ENCODE data around the gene NCOR1.

Gene NCOR1

DNA sequence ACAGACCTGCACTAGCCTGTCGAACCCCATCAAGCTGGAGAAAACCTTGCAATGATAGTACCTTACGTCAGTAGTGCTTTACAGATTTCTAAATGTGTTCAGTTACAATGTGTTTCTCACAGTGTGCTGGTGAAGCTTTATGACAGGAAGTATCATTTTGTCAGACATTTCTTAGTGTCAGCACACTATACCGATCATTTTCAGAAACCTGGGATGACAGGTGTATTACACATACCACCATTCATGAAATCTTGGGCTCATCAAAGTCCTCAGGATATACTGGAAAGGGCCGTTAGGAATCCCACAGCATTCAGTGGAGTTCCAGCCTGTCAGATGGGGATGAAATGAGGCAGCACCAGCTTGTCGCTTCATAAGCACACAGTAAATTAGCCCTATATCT lies 188.4 kb downstream of the NCOR1 start:
- Mint-ChIP-seq H3K27me3 (no peaks in the 10 kb centered on the region), H3K4me1 (peaks cover 8% of the 10 kb centered on the region), H3K4me3 (no peak overlapping the region), H3K9me3 (no peaks in the 10 kb centered on the region), H3K27ac (ENCODE audit: low read depth) (peak overlapping the region; percentile 63), H3K36me3 (ENCODE audit: insufficient read depth) (peaks cover 71% of the 10 kb centered on the region)
- DNase-seq (ENCODE audit: low spot score in 2 of 2) (no peak), ATAC-seq (replicated peaks; ENCODE audit: extremely low read depth, poor library complexity, severe bottlenecking) (no peak)

GRCh38 chr17:16025202-16025601 lies 190.1 kb downstream of the NCOR1 start:
- peaks cover 10% of the 10 kb centered on the region for H3K4me1 Mint-ChIP-seq
- DNase-seq (ENCODE audit: low spot score in 2 of 2), result no peak
- no peak for ATAC-seq (replicated peaks; ENCODE audit: extremely low read depth, poor library complexity, severe bottlenecking)
- H3K9me3 Mint-ChIP-seq, result no peaks in the 10 kb centered on the region
- no peak overlapping the region for H3K27ac Mint-ChIP-seq (ENCODE audit: low read depth)
- H3K4me3 Mint-ChIP-seq, result no peak overlapping the region
- H3K27me3 Mint-ChIP-seq, result no peaks in the 10 kb centered on the region
- H3K36me3 Mint-ChIP-seq (ENCODE audit: insufficient read depth), result peaks cover 65% of the 10 kb centered on the region

- no peaks in the 10 kb centered on the region for H3K9me3 Mint-ChIP-seq
- no peak overlapping the region for H3K27ac Mint-ChIP-seq (ENCODE audit: low read depth)
- H3K4me1 Mint-ChIP-seq, result peaks cover 13% of the 10 kb centered on the region
- H3K27me3 Mint-ChIP-seq, result no peaks in the 10 kb centered on the region
- ATAC-seq (replicated peaks; ENCODE audit: extremely low read depth, poor library complexity, severe bottlenecking) (no peak), DNase-seq (ENCODE audit: low spot score in 2 of 2) (no peak)
- H3K36me3 Mint-ChIP-seq (ENCODE audit: insufficient read depth), result peaks cover 59% of the 10 kb centered on the region
- H3K4me3 Mint-ChIP-seq, result no peak overlapping the region
These were observed 191.5 kb downstream of the NCOR1 start for GRCh38 chr17:16023881-16024280.

DNA sequence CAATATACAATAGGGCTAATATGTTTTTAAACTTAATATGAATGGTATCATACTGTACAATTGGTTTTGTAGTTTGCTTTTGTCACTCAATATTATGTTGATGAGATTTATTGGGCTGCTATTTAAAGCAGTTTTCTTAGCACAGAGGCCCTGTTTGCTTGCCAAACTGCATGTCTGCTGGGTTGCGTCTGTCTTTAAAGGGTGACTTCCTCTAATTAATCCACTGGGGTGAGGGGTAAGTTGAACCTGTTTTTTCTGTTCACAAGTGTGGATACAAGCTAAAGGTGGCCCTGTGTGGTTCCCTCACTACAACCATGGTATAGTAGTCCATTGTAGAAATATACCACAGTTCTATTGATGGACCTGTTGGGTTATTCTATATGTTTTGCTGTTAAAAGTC lies 196.0 kb downstream of the NCOR1 start:
- DNase-seq (ENCODE audit: low spot score in 2 of 2), result no peak
- Mint-ChIP-seq H3K4me3 (no peak overlapping the region), H3K9me3 (no peaks in the 10 kb centered on the region), H3K36me3 (ENCODE audit: insufficient read depth) (peaks cover 44% of the 10 kb centered on the region), H3K4me1 (peaks cover 15% of the 10 kb centered on the region), H3K27ac (ENCODE audit: low read depth) (no peak overlapping the region), H3K27me3 (no peaks in the 10 kb centered on the region)
- ATAC-seq (replicated peaks; ENCODE audit: extremely low read depth, poor library complexity, severe bottlenecking), result no peak

DNA sequence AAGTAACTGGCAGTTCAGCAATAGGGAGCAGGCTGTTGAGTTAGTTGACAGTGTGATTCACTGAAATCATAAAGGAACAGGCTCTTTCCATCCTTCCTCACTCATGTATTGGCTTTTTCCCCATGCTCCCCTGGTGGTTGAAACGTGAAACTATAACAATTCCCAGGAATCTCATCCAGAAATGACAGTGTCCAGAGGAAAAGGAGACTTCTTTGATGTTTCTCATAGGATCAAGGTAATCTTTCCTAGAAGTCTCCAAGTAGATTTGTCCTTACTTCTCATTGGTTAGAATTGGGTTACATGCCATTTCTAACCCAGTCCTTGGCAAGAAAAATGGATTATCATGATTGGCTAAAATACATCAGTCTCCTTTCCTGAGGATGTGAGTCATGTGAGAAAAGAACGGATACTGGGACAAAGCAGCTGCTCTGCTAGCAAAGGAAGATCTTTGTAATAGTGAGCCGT lies 201.4 kb downstream of the NCOR1 start:
- ATAC-seq (replicated peaks; ENCODE audit: extremely low read depth, poor library complexity, severe bottlenecking), result no peak

GRCh38 chr17:16007439-16007838 lies 207.9 kb downstream of the NCOR1 start:
- DNase-seq (ENCODE audit: low spot score in 2 of 2), result no peak
- ATAC-seq (replicated peaks; ENCODE audit: extremely low read depth, poor library complexity, severe bottlenecking), result no peak
- H3K36me3 Mint-ChIP-seq (ENCODE audit: insufficient read depth), result peaks cover 73% of the 10 kb centered on the region
- no peaks in the 10 kb centered on the region for H3K27me3 Mint-ChIP-seq
- no peaks in the 10 kb centered on the region for H3K9me3 Mint-ChIP-seq
- H3K4me1 Mint-ChIP-seq, result peaks cover 20% of the 10 kb centered on the region
- H3K27ac Mint-ChIP-seq (ENCODE audit: low read depth), result no peak overlapping the region
- H3K4me3 Mint-ChIP-seq, result no peak overlapping the region

More for the DNA sequence above, 201.4 kb downstream of the NCOR1 start:
- Mint-ChIP-seq H3K9me3 (no peaks in the 10 kb centered on the region), H3K36me3 (ENCODE audit: insufficient read depth) (peaks cover 53% of the 10 kb centered on the region), H3K27ac (ENCODE audit: low read depth) (no peak overlapping the region), H3K4me3 (no peak overlapping the region), H3K27me3 (no peaks in the 10 kb centered on the region), H3K4me1 (peaks cover 21% of the 10 kb centered on the region)
- no peak for DNase-seq (ENCODE audit: low spot score in 2 of 2)

DNA sequence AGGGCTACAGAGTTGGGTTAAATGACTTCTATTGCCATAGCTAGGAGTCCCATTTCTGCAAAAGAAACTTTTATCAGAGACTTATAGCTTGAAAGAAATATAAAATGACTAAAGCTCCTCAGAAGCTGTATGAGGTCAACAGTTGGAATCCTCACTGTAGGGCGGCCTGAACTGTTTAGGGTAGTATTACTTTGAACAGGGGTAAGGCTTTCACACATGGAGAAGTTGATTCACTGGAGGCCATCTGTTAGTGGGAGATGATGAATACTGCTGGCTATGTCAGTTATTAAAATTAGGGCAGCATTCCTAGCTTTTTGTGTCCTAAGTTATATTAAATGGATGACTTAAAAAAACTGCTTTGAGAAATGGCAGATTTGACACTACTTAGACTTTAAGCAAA lies 209.7 kb downstream of the NCOR1 start:
- no peak for ATAC-seq (replicated peaks; ENCODE audit: extremely low read depth, poor library complexity, severe bottlenecking)
- H3K4me1 Mint-ChIP-seq, result peaks cover 24% of the 10 kb centered on the region
- no peaks in the 10 kb centered on the region for H3K9me3 Mint-ChIP-seq
- no peaks in the 10 kb centered on the region for H3K27me3 Mint-ChIP-seq
- no peak overlapping the region for H3K4me3 Mint-ChIP-seq
- peaks cover 72% of the 10 kb centered on the region for H3K36me3 Mint-ChIP-seq (ENCODE audit: insufficient read depth)
- no peak for DNase-seq (ENCODE audit: low spot score in 2 of 2)
- no peak overlapping the region for H3K27ac Mint-ChIP-seq (ENCODE audit: low read depth)

DNA sequence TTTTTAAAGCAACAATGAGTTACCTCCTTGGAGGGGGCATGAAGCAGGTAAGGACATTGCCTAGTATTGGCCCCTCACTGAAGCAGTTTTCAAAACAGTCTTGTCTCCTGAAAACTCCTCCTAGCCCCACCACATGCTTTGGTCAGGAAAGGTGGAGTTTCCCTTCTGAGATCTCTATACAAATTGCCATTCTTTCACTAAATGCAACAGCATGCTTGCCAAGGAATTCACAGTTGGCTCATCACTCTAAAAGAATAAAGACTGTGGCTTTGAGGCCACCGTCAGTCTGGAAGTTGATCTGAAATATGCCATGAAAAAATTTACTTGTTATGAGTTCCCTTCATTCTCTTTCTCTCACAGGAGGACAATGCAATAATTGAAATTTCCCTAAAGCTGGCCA lies 211.5 kb downstream of the NCOR1 start:
- H3K36me3 Mint-ChIP-seq (ENCODE audit: insufficient read depth), result peaks cover 68% of the 10 kb centered on the region
- no peak overlapping the region for H3K27ac Mint-ChIP-seq (ENCODE audit: low read depth)

DNA sequence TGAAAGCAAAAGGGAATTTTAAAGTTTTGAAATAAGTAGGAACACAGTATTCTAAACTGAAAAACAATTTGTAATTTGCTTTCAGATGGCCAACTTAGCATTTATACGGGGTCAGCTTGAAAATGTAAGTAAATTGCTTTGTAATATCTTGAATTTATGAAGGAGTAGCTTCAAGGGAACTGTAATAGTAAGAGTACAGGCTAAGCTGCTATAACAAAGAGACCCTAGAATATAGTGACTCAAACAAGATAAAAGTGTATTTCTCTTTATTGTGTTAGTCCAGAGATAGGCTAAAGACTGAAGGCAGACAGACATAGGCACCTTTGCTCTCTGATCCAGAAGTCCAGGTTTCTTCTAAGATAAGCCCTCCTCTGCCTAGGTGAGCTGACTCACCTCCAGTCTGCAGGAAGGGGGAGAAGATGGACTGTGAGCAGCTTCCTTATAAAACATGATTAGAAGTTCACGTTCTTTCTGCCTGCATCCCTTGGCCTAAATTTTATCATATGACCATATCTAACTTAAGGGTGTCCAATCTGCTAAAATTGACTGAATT lies 212.6 kb downstream of the NCOR1 start:
- H3K4me3 Mint-ChIP-seq, result no peak overlapping the region
- H3K9me3 Mint-ChIP-seq, result no peaks in the 10 kb centered on the region
- no peak overlapping the region for H3K27ac Mint-ChIP-seq (ENCODE audit: low read depth)
- DNase-seq (ENCODE audit: low spot score in 2 of 2), result no peak
- ATAC-seq (replicated peaks; ENCODE audit: extremely low read depth, poor library complexity, severe bottlenecking), result no peak
- peaks cover 65% of the 10 kb centered on the region for H3K36me3 Mint-ChIP-seq (ENCODE audit: insufficient read depth)
- peaks cover 32% of the 10 kb centered on the region for H3K4me1 Mint-ChIP-seq
- H3K27me3 Mint-ChIP-seq, result no peaks in the 10 kb centered on the region

More for the DNA sequence above, 211.5 kb downstream of the NCOR1 start:
- Mint-ChIP-seq H3K9me3 (no peaks in the 10 kb centered on the region), H3K4me3 (no peak overlapping the region), H3K27me3 (no peaks in the 10 kb centered on the region), H3K4me1 (peaks cover 34% of the 10 kb centered on the region)
- DNase-seq (ENCODE audit: low spot score in 2 of 2) (no peak), ATAC-seq (replicated peaks; ENCODE audit: extremely low read depth, poor library complexity, severe bottlenecking) (no peak)

DNA sequence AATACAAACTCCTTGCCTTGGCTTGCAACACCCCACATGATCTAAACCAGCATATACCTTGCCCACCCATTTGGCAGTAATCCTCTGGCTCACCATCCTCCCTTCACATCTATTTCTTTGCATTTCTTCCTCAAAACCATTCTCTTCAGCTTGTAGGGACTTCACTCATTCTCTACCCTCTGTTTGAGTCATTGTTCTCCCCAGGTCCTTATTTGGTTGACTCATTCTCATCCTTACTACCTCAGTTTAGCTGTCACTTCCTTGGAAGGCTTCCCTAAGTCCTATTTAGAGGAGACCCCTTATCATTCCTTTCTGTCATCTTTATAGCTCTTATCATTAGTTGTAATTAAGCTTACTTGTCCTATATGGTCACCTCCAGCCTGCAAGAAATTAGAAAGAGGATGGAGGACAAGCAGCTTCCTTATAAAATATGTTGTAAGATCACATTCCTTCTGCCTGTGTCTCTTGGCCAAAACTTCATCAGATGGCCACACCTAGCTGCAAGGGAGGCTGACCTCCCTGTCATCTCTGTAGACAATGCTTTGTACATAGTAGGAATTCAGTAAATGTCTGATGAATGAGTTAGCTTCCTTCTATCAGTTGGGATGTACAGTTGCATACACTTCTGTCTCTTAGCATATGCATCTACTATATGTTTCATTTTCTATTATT lies 214.0 kb downstream of the NCOR1 start:
- no peaks in the 10 kb centered on the region for H3K27me3 Mint-ChIP-seq
- DNase-seq (ENCODE audit: low spot score in 2 of 2), result no peak

DNA sequence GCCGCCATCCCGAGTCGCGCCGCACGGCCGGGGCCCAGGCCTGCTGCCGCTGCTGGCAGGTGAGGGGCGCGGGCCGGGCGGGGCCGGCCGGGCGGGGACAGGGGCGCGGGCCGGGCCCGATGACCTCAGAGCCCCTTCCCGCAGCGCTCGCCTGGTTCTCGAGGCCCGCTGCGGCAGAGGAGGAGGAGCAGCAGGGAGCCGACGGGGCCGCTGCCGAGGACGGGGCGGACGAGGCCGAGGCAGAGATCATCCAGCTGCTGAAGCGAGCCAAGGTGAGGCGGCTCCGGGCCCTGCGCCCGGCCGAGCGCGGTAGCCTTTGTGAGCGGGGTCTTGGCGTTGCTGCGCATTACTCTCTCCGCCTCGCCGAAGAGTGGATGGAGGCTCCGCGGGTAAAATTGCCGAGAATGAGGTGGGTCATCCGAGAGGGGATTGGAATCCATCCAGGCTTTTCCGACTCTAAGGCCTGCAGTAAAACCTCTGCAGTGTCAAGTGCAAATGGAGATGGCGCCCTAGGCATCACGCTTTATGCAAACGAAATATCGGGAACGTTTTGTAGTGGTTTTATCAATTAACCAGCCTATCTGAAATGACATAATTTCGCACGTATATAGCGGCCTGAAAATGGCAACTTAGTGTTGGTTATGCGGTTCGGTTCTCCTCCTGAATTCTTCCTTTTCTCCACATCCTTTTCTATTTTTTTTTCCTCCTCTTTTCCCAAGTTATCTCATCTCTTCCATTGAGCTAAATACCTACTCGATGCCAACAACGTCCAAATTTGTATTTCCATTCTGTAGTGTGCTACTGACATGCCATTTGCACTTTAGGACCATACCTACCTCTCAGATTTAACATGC lies 215.1 kb downstream of the NCOR1 start:
- no peaks in the 10 kb centered on the region for H3K27me3 Mint-ChIP-seq
- DNase-seq (ENCODE audit: low spot score in 2 of 2) (peak in 1 of 2 donors; percentile 11), ATAC-seq (replicated peaks; ENCODE audit: extremely low read depth, poor library complexity, severe bottlenecking) (peak; percentile 30)
- H3K9me3 Mint-ChIP-seq, result no peaks in the 10 kb centered on the region
- peaks cover 45% of the 10 kb centered on the region for H3K36me3 Mint-ChIP-seq (ENCODE audit: insufficient read depth)
- peak overlapping the region; percentile 85 for H3K27ac Mint-ChIP-seq (ENCODE audit: low read depth)
- peaks cover 37% of the 10 kb centered on the region for H3K4me1 Mint-ChIP-seq
- H3K4me3 Mint-ChIP-seq, result peak overlapping the region; percentile 78

More for the DNA sequence above, 214.0 kb downstream of the NCOR1 start:
- peaks cover 37% of the 10 kb centered on the region for H3K4me1 Mint-ChIP-seq
- ATAC-seq (replicated peaks; ENCODE audit: extremely low read depth, poor library complexity, severe bottlenecking), result no peak
- H3K9me3 Mint-ChIP-seq, result no peaks in the 10 kb centered on the region
- H3K27ac Mint-ChIP-seq (ENCODE audit: low read depth), result peak overlapping the region; percentile 85
- H3K4me3 Mint-ChIP-seq, result peak overlapping the region; percentile 78
- H3K36me3 Mint-ChIP-seq (ENCODE audit: insufficient read depth), result peaks cover 55% of the 10 kb centered on the region

GRCh38 chr17:15999141-15999973 lies 216.0 kb downstream of the NCOR1 start, which contains the start of the genes TTC19 and ZSWIM7:
Gene TTC19 (plus strand): TSS chr17:15999824. CDS start chr17:15999849, 25 bp downstream.
Gene ZSWIM7 (minus strand): TSS chr17:15999704. CDS start chr17:15999594, 110 bp downstream.
- peak within 1 kb of the TSS; percentile 85 for H3K27ac Mint-ChIP-seq (ENCODE audit: low read depth)
- no peaks in the 10 kb centered on the region for H3K9me3 Mint-ChIP-seq
- peak; percentile 82 to 86 for DNase-seq (ENCODE audit: low spot score in 2 of 2)
- peak; percentile 77 for ATAC-seq (replicated peaks; ENCODE audit: extremely low read depth, poor library complexity, severe bottlenecking)
- H3K36me3 Mint-ChIP-seq (ENCODE audit: insufficient read depth), result peaks cover 41% of the 10 kb centered on the region
- peaks cover 43% of the 10 kb centered on the region for H3K4me1 Mint-ChIP-seq
- H3K4me3 Mint-ChIP-seq, result peak within 1 kb of the TSS; percentile 78
- no peaks in the 10 kb centered on the region for H3K27me3 Mint-ChIP-seq
